Stimulated activated CD8-positive, alpha-beta memory T cell treated with anti-CD3 and anti-CD28 coated beads, Interleukin-12 subunit alpha, Interleukin-12 subunit beta, amount 100 ng/mL, for 24 hours (primary cell): Measurements from ENCODE around the gene XCL2.

Experiments
- DNase-seq: peaks from one replicate; pipeline ENCODE4 v3.0.0-alpha.2; 2020; ENCODE audit errors: extremely low read depth

XCL2 gene

DNA sequence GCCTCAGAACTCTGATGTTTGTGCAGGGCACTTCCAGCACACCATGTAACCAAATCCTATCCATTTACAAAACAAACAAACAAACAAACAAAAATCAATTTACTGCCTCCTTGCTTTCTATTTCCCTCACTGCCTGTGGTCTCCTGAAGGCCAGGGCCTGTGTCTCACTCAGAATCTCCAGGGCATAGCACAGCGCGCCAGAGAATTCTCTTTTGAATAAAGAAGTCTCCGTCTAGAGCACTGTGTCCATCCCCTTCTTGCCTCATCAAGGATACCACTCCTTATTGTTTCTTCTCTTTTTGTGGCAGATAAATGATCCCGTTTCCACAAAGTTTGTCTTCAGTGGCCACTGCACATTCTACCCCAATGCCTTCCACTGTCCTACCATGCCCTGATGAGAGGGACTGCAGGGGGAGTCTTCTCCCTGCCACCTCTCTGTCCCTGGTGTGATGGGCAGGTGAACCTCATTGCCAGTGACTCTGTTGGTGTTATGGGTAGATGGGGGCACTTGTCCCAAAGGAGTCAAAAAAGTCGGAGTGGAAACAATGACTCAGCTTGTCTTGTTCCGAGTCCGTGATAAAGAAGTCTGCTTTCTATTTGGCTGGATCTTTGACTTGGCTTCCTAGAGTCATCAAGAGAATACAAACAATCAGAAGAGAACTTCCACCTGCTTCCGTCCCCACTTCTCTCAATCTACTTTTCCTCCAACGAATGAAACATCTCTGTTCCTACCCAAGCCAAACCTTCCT lies 30.0 kb downstream of the XCL2 start:
- no peak for DNase-seq

DNA sequence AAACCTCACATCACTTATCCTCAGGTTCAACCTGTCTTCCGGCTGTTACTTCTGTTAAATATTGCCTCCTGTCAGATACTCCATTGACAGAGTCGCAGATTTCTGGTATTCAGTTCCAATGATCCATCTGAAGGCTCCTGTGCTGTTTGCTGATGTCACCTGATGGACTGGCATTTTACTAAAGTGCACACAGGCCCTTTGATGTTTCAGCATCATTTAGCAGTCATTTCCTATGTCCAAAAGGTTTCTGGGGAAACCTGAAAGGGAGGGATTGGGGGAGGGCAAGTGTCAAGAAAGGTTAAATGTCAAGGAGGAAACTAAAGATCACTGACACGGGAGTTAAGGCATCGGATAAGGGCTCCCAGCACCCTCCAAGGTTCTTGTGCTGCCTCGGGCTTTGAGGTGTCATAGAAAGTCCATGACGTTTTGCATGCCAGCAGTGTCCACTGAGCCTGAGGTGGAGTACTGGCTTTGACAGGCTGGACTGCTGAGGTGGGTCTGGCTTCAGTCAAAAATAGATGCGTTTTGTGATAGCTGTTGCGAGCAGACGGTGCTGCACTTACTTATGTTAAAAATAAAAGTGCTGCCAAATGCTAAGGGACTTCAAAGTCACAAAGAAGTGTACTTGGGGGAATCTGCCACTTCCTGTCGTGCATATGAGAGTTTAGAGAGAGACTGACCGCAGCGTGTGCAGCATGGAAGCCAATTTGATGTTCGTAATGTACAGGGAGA lies 30.8 kb downstream of the XCL2 start:
- DNase-seq, result no peak

DNA sequence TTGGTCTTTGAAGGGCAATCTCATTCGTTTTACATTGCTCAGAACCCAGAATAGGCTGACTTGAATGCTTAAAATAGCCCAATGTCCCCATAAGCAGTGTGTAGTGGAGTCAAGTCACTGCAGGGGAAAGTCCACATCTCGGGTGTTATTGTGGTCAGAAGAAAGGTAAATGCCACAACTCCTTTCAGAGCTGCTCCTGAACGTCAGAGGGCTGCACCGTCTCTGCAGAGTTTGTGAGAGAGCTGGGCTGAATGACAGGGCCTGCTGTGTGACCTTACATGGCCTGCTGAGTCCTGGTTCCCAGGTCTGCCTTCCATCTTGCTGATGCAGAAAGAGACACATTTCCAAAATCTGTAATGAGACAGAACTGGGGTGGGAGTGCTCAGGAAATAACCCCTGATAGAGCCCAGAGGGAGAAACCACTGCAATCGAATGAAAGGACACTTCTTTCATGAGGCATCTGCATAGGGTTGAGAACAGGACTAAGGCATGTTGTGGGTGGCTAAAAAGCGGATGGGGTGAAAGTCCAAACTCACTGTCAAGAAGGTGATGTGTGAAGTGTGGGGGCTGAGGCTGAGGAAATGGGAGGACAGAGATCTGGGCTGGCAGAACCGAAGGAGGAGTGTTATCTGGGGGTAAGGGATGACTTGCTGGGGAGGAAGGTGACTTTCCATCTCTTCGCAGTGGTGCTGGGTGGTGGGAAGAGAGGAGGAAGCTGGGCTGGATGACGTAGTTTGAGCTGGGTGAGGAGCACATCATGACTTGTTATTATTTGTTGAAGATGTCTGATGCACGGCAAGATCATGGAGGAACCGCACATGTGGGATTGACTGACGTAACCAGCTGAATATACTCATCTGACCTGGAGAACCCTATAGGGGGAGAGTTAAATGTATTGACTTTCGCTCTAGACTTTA lies 33.7 kb downstream of the XCL2 start:
- DNase-seq, result no peak

DNA sequence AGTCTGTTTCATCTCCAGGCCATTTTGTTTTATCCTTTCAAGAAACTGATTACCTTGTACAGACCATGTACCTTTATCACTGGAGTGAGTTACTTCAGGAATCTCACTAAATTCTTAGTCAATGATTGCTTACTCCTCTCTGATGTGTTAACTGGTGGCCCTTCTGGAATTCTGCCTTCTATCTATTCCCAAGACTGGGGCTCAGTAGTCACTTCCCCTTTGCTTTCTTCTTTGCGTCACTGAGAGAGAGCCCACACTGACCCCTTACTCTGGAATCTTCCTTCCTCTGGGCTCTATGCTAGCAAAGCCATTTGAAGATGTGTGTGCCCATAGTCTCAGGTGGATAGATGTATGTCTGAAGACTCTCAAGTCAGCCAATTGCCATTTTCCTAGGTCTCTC lies 34.6 kb downstream of the XCL2 start:
- no peak for DNase-seq

DNA sequence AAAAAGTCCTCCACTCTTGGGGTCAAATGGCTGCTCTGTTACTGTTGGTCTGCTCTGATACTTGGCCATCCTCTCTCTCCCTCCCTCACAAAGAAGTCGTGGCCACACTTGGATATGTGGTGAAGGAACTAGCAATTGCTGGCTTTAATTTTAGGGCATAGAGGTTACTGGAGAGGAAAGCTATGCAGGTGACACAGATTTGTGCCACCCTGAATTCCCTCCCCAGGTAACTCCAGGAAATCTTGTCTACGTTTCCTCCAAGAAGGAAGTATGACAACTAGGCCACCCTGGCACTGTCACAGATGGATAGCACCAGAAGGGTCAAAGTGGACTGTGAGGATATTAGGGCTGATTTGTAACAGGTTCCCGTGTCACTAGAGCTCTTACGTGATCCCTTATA lies 36.0 kb downstream of the XCL2 start:
- no peak for DNase-seq

DNA sequence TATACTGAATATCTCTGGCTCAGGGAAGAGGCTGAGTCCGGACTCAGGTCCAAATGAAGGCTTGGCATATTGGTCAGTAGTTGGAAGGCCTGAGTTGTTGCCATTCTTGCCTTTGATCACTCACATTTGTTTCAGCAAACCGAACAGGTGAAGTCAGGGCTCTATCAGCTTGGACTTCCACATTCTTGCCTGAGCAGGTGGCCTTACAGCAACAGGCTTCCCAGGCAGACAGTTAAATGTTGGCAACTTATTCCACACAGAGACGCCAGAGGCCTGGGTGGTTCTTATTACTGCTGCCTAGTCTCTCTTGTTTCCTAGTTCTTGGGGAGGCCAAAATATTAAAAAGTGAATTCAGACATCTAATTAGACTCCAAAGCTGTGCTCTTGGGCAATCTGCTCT lies 36.6 kb downstream of the XCL2 start:
- DNase-seq, result no peak

DNA sequence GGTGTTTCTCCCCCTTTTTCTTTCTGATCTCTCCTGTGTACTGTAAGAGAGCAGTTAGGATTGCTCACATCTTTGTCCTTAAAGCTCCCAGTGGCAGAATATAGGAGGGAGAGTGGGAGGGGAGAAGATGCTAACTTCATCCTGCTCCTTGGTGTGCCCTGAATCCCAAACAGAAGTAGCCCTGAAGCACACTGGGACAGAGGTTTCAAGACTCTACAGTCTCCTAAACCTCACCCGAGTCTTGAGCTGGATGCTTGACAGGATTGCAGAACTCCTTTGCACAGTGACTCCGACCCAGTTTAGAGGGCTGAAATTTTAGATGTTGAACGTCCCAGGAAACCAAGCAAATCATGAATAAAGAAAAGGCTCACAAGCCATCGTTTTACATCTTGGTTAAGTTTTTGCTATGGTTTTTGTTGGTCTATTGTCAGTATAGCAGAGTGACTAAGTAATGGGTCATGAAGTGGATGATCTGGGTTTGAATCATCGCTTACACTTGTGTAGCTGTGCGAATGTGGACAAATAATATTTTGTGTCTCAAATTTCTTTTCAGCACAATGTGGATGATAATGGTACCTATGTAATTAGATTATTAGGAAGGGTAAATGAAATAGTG lies 37.5 kb downstream of the XCL2 start:
- DNase-seq, result no peak

DNA sequence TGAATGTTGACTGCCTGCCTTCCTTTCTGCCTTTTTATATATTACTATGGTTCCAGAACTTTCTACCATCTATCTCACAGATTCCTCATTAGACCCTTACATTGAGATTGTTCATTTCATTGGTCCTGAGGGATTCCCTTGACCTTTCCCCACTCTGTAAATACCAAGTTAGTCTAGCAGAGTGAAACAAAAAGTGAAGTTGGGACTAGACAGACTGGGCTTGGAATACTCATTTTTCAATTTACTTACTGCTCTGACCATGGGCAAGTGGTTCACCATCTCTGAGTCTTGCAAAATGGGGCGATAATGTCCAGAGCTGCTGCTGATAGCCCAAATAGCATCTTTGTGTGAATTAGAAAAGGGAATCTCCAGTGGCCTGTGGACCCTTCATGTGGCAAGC lies 38.8 kb downstream of the XCL2 start:
- DNase-seq, result no peak

DNA sequence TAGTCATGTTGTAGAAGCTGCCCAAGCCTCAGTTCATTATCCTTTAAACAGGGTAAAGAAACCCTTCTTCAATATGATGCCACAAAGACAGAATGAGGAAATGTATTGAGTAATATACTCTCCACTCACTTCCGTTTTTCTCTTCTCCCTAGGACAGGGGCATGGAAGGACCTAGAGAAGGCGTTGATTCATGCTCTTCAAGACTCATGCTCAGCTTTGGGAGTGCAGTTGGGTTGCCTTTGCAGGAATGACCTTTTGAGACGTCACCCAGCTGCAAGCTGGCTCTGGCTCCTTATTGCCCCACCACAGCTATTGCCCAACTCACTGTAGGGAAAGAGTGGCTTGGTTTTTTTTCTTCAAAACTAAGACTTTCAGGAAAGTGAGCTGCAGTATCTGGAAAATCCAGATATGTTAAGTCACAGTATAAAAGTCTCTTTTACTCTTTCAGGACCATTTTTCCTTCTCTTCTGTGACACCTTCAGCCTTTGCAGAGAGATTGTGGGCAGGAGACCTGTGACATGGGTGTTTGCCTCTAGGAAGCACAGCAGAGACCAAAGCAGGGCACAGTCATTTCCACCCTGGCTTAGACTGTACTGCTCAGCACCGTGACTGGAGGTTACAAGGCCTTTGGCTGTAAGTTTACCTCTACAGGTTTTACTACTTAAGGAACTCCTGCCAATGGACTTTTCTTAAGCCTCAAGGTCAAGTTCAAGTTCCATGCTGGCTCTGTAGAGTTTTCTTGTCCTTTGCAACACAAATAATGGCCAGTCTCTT lies 39.5 kb downstream of the XCL2 start:
- DNase-seq, result no peak

DNA sequence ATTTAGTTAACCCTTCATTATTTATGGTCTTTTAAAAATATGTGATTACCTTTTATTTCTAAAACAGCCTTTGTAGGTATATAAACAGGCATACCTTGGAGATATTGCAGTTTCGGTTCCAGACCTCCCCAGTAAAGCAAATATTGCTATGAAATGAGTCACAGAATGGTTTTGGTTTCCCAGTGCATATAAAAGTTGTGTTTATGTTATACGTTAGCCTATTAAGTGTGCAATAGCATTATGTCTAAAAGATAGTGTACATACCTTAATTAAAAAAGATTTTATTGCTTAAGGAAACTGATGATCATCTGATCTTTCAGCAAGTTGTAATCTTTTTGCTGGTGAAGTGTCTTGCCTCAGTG lies 44.1 kb downstream of the XCL2 start:
- no peak for DNase-seq

DNA sequence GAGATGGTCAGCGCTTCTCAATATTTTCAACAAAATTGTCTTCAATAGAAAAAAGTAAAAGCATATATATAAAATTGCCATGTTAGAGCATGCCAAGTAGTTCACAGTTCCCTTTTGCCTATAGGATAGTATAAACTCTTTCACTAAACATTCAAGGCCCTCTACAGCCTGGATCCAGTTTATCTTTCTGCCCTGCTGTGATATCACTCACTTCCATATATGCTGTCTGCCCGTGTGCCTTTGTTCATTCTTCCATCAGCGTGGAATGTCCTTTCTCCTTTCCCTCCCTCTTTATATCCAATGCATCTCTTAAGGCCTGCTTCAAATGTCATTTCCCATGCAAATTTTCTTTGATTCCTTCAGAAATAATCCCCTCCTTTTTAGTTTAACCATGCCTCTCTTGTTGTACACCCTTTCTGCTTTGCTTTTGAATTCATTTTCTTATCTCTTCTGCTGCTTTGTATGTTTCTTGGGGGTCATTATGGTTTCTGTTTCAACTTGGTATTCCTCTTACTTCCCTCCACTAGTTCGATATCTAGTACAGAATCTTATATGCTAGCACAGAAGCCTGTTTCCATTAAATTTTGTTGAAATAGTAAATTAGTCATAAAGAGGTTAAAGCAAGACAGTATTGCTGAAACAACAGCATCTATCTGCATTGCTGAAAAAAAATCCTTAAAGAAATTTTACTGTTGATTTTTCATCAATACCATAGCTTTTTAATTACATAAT lies 44.7 kb downstream of the XCL2 start:
- DNase-seq, result no peak

DNA sequence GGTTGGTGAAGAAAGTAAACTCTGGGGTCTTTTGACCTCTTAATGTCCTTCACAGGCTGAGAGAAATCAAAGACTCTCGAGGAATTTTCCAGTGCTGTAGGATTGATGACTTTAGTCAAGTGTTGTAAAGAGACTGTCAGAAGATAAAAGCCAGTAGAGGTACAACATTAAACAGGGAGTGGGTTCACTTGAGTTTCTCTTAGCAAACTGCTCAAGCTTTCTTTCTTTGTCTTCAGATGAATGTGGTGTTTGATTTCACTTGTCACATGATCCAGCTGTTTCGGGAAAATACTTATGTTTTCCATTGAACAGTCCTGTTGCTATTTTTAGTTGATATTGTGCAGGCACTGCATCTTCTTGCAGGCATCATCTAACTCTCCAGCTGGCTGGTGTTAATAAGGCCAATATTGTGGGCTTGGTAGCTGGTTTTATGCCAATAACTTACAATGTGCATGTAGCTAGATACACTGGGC lies 45.6 kb downstream of the XCL2 start:
- DNase-seq, result no peak

DNA sequence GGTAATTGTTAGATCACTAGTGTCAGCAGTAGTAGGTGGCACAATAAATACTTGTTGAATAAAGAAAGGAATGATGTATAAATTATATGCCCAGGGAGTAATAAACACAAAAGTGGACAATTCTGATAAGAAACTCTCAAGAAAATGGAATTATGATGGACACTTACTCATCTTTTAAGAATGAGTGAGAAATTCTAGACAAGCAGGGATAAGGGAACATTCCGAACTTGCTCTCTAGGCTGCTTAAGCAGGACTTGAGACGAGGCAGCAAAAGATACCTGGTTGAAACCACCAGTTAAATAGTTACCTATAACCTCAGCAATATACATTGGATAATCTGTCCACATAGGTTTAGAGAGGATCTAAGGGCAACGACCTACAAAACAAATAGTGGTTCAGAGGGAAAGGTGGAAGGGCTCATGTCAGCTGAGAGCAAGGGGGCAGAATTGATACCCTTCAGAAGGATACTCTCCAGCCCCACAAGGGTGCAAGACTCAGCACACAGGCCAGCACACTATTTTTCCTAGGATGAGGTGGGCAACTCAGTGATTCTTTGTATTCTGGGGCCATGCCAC lies 46.3 kb downstream of the XCL2 start:
- no peak for DNase-seq

DNA sequence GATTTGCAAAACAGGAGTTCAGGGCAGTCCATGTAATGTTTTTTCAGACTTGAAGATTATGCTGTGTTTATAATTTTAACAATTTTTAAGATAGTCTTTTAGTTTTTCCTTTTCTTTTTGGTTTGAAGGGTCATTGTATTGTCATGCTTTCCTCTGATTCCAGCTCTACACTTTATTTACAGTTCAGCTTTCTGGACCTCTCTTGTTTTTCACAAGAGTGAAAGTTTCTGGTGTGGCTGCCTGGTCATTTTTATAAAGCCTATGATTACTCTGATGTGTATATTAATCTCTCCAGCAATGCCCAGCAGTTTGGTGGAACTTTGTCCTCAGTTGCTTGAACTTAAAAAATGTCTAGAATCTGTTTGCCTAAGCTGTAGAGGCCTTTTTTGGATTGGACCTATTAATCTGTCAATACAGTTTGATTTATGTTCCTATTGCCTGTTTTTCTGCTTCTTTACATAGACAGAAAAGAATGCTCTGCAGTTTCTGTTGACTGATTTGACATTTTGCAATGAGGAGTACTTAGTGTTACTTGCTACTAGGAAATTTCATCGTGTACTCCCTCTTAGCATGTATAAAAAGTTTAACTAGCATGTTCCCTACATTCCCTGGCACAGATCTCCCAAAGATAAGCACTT lies 52.2 kb downstream of the XCL2 start:
- no peak for DNase-seq
